Measurements from ENCODE around the gene RAP2B. TPM values are rescaled to one million over a fixed set of nuclear protein-coding genes. Genes with fewer than 3 reads are reported as not detected.

The RAP2B gene
- total and polyA plus RNA-seq, 7 donors, result 0.49 to 3.2 (median 1.8) TPM

- no peaks in the 10 kb centered on the region for H3K9me3 ChIP-seq
- H3K4me1 ChIP-seq, result no peaks in the 10 kb centered on the region
- H3K27ac ChIP-seq, result no peak overlapping the region
- no peaks in the 10 kb centered on the region for H3K36me3 ChIP-seq (ENCODE audit: insufficient read depth in 1 of 2, low read depth in 1 of 2)
- ATAC-seq (no peak), DNase-seq (no peak)
- 63 to 80% (median 75%) methylated on average over 2 of the region's 2 CpGs for WGBS, 3 donors
- intact Hi-C loops (cut with DNase I), result no loop called here
- TF ChIP-seq, protein P1, sequence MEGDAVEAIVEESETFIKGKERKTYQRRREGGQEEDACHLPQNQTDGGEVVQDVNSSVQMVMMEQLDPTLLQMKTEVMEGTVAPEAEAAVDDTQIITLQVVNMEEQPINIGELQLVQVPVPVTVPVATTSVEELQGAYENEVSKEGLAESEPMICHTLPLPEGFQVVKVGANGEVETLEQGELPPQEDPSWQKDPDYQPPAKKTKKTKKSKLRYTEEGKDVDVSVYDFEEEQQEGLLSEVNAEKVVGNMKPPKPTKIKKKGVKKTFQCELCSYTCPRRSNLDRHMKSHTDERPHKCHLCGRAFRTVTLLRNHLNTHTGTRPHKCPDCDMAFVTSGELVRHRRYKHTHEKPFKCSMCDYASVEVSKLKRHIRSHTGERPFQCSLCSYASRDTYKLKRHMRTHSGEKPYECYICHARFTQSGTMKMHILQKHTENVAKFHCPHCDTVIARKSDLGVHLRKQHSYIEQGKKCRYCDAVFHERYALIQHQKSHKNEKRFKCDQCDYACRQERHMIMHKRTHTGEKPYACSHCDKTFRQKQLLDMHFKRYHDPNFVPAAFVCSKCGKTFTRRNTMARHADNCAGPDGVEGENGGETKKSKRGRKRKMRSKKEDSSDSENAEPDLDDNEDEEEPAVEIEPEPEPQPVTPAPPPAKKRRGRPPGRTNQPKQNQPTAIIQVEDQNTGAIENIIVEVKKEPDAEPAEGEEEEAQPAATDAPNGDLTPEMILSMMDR (IDR thresholded peaks at IDR 0.05), result no peak
- H3K4me3 ChIP-seq, result no peak overlapping the region
- H3K27me3 ChIP-seq (ENCODE audit: insufficient read depth in 3 of 3, low read length in 2 of 3), result no peaks in the 10 kb centered on the region
These were observed 54.9 kb downstream of the RAP2B start for GRCh38 chr3:153216928-153217327.

- H3K9me3 ChIP-seq, result no peaks in the 10 kb centered on the region
- intact Hi-C loops (cut with DNase I), result no loop called here
- no peaks in the 10 kb centered on the region for H3K27me3 ChIP-seq (ENCODE audit: insufficient read depth in 3 of 3, low read length in 2 of 3)
- DNase-seq (no peak), ATAC-seq (no peak)
- no peaks in the 10 kb centered on the region for H3K36me3 ChIP-seq (ENCODE audit: insufficient read depth in 1 of 2, low read depth in 1 of 2)
- no peak overlapping the region for H3K4me3 ChIP-seq
- TF ChIP-seq, protein P1 (IDR thresholded peaks at IDR 0.05), result no peak
- 76 to 93% (median 91%) methylated on average over 2 of the region's 2 CpGs for WGBS, 3 donors
- no peak overlapping the region for H3K27ac ChIP-seq
- no peaks in the 10 kb centered on the region for H3K4me1 ChIP-seq
These were observed 57.1 kb downstream of the RAP2B start for GRCh38 chr3:153219146-153219545.

Data from psoas muscle (tissue), 8 donors.